Measurements from ENCODE around the gene ERC2.

DNA sequence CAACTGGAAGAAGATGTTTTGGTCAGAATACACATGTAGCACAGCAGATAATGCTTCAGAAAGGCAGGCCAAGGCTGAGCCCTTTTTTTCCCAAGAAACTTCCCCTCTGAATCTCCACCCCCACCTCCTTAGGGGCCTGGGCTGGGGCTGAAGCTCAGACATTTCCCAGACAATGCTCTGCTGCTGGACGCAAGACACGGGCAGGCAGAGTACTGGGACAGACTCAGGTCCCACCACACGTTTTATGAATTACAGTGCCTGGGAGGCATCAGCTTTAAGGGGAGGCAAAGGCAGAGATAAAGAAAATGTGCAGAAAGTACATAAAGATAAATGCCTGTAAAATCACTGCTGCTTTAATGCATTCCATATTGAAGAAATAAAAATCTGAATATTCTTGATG lies 479.4 kb downstream of the ERC2 start:
- TF ChIP-seq, protein P1, sequence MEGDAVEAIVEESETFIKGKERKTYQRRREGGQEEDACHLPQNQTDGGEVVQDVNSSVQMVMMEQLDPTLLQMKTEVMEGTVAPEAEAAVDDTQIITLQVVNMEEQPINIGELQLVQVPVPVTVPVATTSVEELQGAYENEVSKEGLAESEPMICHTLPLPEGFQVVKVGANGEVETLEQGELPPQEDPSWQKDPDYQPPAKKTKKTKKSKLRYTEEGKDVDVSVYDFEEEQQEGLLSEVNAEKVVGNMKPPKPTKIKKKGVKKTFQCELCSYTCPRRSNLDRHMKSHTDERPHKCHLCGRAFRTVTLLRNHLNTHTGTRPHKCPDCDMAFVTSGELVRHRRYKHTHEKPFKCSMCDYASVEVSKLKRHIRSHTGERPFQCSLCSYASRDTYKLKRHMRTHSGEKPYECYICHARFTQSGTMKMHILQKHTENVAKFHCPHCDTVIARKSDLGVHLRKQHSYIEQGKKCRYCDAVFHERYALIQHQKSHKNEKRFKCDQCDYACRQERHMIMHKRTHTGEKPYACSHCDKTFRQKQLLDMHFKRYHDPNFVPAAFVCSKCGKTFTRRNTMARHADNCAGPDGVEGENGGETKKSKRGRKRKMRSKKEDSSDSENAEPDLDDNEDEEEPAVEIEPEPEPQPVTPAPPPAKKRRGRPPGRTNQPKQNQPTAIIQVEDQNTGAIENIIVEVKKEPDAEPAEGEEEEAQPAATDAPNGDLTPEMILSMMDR (IDR thresholded peaks at IDR 0.05): no peak
- no peak for TF ChIP-seq POLR2A (IDR thresholded peaks at IDR 0.05)
